Measurements from ENCODE around the gene USP21.

GRCh38 chr1:161161652-161162051 is 2.4 kb downstream of the USP21 start:
- TF ChIP-seq CTCF (IDR thresholded peaks at IDR 0.05 in 2 of 3, conservative IDR thresholded peaks at IDR 0.05 in 1 of 3; ENCODE audit: insufficient read depth in 2 of 3, low read depth in 1 of 3, low read length in 3 of 3) = no peak
- no peak for TF ChIP-seq ZNF785 (CRISPR knock-in tag; IDR thresholded peaks at IDR 0.05)
- no peak for TF ChIP-seq ZFP36 (IDR thresholded peaks at IDR 0.05; ENCODE audit: low read depth, low read length, partially characterized antibody)
- TF ChIP-seq MAX (CRISPR knock-in tag; IDR thresholded peaks at IDR 0.05) = no peak
- TF ChIP-seq PHF20 (IDR thresholded peaks at IDR 0.05; ENCODE audit: partially characterized antibody) = no peak
- no peak for TF ChIP-seq SIN3A (IDR thresholded peaks at IDR 0.05; ENCODE audit: borderline replicate concordance in 2 of 2, control insufficient read depth in 1 of 2, low read depth in 2 of 2, low read length in 2 of 2)
- no peak for TF ChIP-seq KAT7 (CRISPR knock-in tag; IDR thresholded peaks at IDR 0.05; ENCODE audit: borderline replicate concordance)
- no peak for TF ChIP-seq CREB1 (IDR thresholded peaks at IDR 0.05)
- TF ChIP-seq CREB1 (CRISPR knock-in tag; IDR thresholded peaks at IDR 0.05) = no peak
- no peak for TF ChIP-seq REST (IDR thresholded peaks at IDR 0.05; ENCODE audit: borderline replicate concordance)
- no peak for TF ChIP-seq REST (CRISPR knock-in tag; IDR thresholded peaks at IDR 0.05; ENCODE audit: low read depth)
- no peak for TF ChIP-seq NELFE (IDR thresholded peaks at IDR 0.05; ENCODE audit: insufficient read depth, insufficient read length)
- no peak for TF ChIP-seq NFRKB (IDR thresholded peaks at IDR 0.05; ENCODE audit: low read depth)
- no peak for TF ChIP-seq POLR2A (conservative IDR thresholded peaks at IDR 0.05)
- TF ChIP-seq USF2 (CRISPR knock-in tag; IDR thresholded peaks at IDR 0.05) = no peak
- no peak for TF ChIP-seq SIN3B (IDR thresholded peaks at IDR 0.05; ENCODE audit: low read depth)
